VCaP (cell line): Measurements from ENCODE around the gene KCNA10.

Experiments
- H3K27ac ChIP-seq: fragments of 450-650 bp; 2 replicates; pipeline ENCODE4 v1.5.1; 2017
- CTCF ChIP-seq: fragments of 450-650 bp; conservative IDR thresholded peaks from 2 replicates; pipeline ENCODE4 v1.5.1; 2017; ENCODE audit warnings: mild to moderate bottlenecking, moderate library complexity

Gene KCNA10

GRCh38 chr1:110498270-110498669 is 20.7 kb downstream of the KCNA10 start:
- no peak for TF ChIP-seq CTCF
- H3K27ac ChIP-seq = no peak overlapping the region

- peak; percentile 96 for TF ChIP-seq CTCF
- H3K27ac ChIP-seq = no peak overlapping the region
Observed at GRCh38 chr1:110495926-110496600, 22.9 kb downstream of the KCNA10 start.

- H3K27ac ChIP-seq = no peak overlapping the region
- no peak for TF ChIP-seq CTCF
Observed at GRCh38 chr1:110494522-110495406, 24.2 kb downstream of the KCNA10 start.

DNA sequence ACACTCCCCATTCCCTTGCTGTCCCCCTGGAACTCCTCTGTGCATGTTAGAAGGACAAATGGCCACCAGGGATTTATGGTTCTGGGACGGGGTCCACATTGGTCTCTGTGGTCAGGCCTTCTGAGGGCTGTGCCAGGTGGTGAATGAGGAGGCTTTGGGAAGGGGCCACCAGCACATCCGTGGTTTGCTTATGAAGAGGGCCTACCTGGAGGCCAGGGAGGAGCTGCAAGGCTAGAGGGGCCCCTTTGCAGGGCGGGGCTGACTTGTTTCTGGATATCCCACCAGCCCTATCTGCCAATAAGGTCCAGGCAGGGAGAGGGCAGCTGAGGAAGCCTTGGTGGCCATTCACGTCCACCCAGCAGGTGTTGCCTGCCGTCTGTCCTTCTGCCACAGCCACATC is 24.9 kb downstream of the KCNA10 start:
- no peak overlapping the region for H3K27ac ChIP-seq
- no peak for TF ChIP-seq CTCF

DNA sequence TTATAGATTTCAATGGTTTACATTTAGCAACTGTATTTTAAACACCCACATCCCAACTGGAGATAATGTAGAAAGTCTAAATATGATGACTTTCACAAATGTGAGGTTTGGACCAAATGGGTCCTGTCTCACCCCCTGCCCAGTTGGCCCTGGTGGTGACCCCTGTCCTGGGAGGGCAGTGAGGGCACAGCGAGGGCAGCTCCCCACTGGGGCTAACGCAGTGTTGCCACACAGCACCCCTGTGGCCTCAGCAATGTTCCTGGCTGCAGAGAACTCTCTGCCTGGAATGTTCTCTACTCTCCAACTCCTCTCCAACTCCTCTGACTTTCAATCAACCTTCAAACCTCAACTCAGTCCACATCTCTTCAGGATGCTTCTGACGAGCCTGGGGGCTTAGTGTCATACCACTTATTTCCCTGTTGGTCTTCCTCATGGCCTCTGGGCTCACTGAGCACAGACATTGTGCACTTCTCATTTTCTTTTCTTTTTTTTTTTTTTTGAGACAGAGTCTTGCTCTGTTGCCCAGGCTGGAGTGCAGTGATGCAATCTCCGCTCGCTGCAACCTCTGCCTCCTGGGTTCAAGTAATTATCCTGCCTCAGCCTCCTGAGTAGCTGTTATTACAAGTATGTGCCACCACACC is 25.8 kb downstream of the KCNA10 start:
- no peak overlapping the region for H3K27ac ChIP-seq
- no peak for TF ChIP-seq CTCF

- no peak overlapping the region for H3K27ac ChIP-seq
- no peak for TF ChIP-seq CTCF
Observed at GRCh38 chr1:110492573-110492972, 26.4 kb downstream of the KCNA10 start.

DNA sequence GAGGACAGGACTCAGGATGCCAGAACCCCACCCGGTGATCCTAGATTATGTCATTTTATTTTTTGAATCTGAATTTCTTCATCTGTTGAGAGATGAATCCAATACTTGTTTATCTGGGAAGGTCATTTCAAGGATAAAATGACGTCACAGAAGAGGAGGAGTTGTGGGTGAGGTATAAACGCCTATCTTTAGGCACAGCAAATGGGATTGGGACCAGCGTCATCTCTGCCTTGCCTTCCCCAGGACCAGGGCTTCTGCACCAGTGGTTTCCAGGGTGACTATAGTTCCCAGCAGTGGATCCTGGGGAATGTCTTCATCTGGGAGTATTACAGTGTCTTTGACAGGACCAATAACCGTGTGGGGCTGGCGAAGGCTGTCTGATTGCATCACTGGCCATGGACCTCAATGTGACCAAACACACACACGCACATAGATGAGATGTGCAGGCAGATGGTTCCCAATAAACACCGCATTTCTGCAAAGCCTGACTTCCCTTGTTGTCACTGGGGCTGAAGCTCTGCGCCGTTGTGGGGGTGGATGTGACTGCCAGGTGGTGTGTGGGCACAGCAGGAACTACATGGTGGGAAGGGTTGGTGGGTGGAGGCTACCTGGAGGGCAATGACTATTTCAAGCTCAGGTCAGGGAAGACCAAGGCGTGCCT is 28.1 kb downstream of the KCNA10 start:
- H3K27ac ChIP-seq = no peak overlapping the region
- no peak for TF ChIP-seq CTCF
